HuH-7 (cell line): ENCODE measurements around the gene CFAP161.
"Not testable (repeated sequence)": the region's sequence is repeated elsewhere in the genome, so short reads cannot be mapped to it uniquely, and the experiment has no call there.

Experiments
- DNase-seq: peaks from one replicate; pipeline ENCODE4 v3.0.0; 2011; ENCODE audit warnings: low spot score

Gene CFAP161

DNA sequence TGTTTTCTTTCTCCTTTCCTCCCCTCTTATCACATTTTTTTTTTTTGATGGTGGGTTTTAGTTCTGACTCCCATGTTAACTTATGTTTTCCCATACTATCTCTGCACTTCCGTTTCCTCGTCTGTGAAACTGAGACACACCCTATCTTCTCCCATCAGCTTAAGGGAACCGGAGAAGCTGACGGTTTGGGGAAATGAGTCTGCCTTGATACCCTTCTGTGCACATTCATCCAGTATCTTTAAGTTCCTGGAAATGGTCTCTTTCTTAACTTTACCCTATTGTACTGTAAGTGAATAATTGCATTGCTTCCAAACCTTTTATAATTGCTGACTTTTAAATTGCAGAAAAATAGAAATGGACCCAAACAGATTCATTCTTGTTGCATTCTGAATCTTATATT, 26.2 kb upstream of the CFAP161 start:
- no peak for DNase-seq

DNA sequence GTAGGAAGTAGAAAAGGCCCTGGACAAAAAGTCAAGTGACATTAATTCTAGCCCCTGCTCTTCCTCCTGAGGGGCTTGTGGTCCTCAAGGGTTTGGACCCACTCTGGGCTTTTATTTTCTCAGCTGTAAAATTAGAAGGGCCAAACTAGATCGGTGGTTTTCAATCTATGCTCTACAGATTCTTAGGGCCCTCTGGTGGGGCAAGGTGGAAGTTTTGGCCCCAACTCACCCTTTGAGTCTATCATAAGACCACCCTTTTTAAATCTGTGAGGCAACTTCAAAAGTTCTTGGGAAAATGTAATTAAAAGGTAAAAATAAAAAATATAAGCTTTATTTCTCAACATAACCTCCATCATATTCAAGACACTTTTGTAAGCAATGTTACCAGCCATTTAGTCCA, 25.6 kb upstream of the CFAP161 start:
- DNase-seq: peak; percentile 20

DNA sequence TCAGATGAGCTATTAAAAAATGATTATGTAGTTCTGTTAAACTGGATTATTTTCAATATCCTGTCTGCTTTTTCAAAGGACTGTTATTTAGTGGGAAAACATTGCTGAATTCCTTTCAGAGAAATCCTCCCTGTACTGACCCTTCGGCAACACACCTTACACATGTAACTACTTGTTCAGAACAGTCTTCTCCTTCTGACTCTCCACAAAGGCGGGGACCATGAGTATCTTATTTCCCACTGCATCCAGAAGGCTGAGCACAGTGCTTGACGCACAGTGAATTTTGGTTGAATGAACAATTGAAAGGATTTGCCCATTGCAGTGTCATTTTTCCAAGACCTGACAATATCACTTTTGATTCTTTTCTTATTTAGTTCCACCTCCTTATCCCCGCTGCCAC, 23.1 kb upstream of the CFAP161 start:
- DNase-seq: no peak

DNA sequence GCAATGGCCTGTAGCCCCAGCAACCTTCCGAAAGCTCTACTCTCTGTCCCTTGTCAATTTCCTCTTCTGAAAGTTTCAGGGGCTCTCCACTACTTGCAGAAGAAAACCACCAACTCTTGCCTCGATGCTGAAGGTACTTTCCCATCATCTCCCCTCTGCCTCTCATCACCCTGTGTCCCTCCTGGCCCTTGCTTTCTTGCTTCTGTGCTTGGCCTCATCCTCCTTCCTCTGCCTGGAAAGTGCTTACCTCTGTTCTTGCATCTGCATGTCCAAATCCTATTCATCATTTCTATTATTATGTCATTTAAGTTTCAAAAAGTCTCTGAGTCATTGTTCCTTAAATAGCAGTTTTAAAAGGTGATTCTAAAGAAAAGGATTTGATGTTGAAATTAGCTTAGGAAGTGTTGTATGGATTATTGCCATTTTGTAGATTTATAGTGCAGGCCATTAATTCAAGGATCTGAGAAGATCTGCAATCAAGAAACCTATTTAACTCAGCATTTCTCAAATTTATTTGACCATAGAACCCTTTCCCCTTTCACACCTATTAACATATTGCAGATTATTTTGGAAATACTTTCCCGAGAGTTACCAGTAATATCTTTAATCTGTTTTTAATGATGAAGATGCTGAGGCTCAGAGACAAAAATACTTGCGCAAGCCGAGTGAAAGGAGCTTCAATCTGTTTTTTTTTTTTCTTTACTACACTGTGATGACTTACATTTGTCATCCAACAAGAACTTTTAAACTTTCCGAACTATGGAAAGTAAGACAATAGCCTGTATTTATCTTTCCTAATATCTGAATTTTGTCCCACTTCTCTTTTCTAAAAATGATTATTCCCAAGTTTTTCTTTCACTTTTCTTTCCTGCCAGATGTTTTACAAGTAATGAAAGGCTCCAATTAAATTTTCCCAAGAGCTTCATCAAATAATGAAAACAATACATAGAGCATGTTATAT, 22.3 kb upstream of the CFAP161 start:
- DNase-seq: no peak

DNA sequence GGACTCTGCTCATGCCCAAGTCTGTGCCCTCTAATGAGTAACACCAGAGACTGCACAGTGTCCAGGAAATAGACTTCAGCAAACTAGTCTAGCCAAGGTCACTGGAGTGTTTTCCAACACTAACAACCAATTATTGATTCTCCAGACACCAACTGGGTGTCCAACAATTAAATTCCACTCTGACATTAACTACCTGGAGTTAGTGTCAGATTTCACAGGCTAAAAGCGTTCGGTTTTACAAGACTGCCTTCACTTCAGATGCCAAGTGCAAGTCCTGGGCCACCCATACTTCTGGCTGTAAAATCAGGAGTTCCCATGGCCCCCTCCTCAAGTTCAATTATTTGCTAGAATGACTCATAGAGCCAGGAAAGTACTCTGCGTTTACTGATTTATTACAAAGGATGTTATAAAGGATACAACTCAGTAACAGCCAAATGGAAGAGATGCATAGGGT, 20.8 kb upstream of the CFAP161 start:
- DNase-seq: no peak

- no peak for DNase-seq
These were observed 20.2 kb upstream of the CFAP161 start for GRCh38 chr15:81113861-81114291.

DNA sequence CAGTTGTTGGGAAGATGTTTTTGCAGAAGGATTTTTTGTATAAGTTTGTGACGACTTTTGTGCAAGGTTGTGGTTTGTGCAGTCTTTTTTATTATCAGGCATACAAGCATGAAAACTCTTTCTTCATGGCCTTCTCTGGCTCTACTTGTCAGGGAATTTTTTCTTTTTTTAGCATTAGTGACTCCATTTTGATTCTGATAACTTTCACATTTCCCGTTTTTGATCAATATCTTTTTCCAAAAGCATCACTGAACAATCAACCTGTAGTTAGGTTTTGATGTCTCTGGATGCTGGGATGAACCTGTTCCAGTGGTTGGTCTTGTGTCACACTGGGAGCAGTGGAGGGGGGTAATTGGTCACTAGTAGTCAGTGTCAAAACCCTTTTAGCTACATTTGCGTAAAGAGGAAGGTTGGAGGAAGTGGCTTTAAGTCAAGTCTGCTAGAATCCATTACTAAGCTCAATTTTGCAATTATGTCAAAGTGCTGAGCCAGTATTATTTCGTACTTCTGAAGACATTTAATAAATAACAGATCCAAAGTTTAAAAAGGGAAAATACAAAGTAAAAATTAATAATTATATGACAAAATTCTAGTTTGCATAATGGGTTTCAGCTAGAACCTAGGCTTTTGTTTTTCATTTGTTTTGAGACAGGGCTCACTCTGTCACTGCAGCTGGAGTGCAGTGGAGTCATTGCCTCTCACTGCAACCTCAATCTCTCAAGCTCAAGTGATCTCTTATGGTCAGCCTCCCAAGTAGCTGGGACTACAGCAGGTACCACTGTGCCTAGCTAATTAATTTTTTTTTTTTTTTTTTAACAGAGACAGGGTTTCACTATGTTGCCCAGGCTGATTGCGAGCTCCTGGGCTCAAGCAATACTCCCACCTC, 18.8 kb upstream of the CFAP161 start:
- no peak for DNase-seq

DNA sequence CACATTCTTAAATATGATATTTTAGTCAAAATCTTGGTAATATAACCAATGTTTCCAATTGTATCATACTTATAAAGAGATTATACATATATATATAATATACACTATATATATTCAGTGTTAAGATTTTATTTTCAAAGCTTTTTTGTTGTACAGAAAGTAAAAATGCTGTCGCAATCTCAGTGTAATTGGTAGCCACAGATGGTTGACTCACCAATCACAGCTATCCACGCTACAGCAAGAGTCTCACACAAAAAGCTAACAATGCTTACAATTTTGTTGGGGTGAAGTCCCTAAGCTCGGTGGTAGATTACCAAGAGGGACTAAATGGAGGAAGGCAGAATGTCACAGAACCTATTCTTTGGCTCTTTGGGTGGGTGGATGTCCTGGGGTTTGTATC, 16.9 kb upstream of the CFAP161 start:
- DNase-seq: no peak

- no peak for DNase-seq
These were observed 16.5 kb upstream of the CFAP161 start for GRCh38 chr15:81117581-81117980.

DNA sequence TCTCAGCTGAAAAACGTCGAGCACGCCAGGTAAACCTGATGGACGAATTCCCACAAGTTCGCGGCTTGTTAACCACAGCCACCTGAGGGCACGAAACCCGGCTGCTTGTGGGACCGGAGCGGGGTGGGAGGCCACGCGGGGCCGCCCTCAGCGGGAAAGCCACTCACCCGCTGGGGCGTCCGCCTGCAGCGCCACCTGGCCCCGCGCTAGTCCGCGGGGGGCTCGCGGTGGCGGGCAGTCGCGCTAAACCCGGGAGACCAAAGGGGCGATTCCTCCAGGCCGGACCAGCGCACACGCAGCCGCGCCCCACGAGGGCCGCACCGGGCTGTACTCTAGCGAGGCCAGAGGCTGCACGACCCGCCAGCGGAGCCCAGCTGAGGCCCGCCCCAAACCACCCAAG, 15.7 kb upstream of the CFAP161 start:
- DNase-seq: no peak

GRCh38 chr15:81120069-81120468, 14.0 kb upstream of the CFAP161 start:
- no peak for DNase-seq

- DNase-seq: no peak
These were observed 7.2 kb upstream of the CFAP161 start for GRCh38 chr15:81126892-81127291.

- DNase-seq: not testable (repeated sequence)
These were observed 7.4 kb downstream of the CFAP161 start for GRCh38 chr15:81141478-81141877.

GRCh38 chr15:81146006-81146405, 11.9 kb downstream of the CFAP161 start:
- no peak for DNase-seq

GRCh38 chr15:81146466-81146865, 12.4 kb downstream of the CFAP161 start:
- no peak for DNase-seq

DNA sequence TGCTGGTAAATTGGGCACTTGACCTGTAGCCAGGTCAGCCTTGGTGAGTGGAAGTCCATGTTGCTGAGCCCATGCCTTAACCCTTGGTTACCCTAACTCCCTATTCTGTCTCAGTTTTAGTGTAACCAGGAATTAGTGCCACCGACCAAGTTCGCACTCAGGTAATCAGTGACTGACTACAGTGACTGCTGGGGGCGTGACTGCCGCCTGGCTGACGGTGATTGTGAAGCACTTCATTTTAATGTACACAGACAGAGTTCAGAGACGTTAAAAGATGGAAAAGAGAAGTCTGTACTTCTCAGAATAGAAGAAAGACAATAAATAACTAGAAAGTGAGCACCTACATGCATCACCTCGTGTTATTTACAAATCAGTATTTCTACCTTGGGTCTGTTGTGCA, 17.3 kb downstream of the CFAP161 start:
- DNase-seq: no peak

- no peak for DNase-seq
These were observed 18.3 kb downstream of the CFAP161 start for GRCh38 chr15:81152339-81152738.

- no peak for DNase-seq
These were observed 18.7 kb downstream of the CFAP161 start for GRCh38 chr15:81152799-81153198.

GRCh38 chr15:81155375-81156218, 21.5 kb downstream of the CFAP161 start:
- peak; percentile 38 for DNase-seq

GRCh38 chr15:81156324-81156723, 22.3 kb downstream of the CFAP161 start:
- no peak for DNase-seq

GRCh38 chr15:81157195-81157938, 23.3 kb downstream of the CFAP161 start:
- DNase-seq: no peak
